ENCODE data around the gene RBM23. TPM values are rescaled to one million over a fixed set of nuclear protein-coding genes. Genes with fewer than 3 reads are reported as not detected.

RBM23 gene
- total RNA-seq, 2 donors from 2014 or later: 170 to 463 TPM

DNA sequence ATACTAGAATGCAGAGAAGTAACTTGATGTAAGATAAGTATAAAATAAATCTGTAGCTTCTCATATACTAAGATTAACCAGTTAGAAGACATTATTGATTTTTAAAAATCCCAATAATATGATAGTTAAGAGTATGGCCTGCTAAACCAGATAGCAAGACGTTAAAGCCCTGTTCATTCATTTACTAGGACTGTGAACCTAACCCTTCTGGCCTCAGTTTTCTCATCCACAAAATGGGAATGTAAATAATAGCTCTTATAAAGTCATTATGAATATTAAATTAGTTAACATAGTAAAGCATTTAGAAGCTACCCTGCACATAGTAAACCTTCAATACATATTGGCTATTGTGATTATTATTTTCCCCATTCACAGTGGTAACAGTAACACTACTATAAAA, 16.2 kb upstream of the RBM23 start:
- Histone ChIP-seq H3K36me3 (no peaks in the 10 kb centered on the region), H3K4me3 (no peak overlapping the region), H3K27ac (no peak overlapping the region), H3K27me3 (replicated peaks; ENCODE audit: insufficient read depth) (no peaks in the 10 kb centered on the region), H3K9me3 (no peaks in the 10 kb centered on the region), H3K4me1 (replicated peaks) (no peaks in the 10 kb centered on the region)
- WGBS: 86% methylated on average over 1 of the region's 1 CpG
- no peak for DNase-seq (ENCODE audit: low spot score)
- no peak for TF ChIP-seq POLR2AphosphoS5 (IDR thresholded peaks at IDR 0.05)
- TF ChIP-seq, protein P1, sequence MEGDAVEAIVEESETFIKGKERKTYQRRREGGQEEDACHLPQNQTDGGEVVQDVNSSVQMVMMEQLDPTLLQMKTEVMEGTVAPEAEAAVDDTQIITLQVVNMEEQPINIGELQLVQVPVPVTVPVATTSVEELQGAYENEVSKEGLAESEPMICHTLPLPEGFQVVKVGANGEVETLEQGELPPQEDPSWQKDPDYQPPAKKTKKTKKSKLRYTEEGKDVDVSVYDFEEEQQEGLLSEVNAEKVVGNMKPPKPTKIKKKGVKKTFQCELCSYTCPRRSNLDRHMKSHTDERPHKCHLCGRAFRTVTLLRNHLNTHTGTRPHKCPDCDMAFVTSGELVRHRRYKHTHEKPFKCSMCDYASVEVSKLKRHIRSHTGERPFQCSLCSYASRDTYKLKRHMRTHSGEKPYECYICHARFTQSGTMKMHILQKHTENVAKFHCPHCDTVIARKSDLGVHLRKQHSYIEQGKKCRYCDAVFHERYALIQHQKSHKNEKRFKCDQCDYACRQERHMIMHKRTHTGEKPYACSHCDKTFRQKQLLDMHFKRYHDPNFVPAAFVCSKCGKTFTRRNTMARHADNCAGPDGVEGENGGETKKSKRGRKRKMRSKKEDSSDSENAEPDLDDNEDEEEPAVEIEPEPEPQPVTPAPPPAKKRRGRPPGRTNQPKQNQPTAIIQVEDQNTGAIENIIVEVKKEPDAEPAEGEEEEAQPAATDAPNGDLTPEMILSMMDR (IDR thresholded peaks at IDR 0.05): no peak
- intact Hi-C loops (cut with DNase I): no loop called here

DNA sequence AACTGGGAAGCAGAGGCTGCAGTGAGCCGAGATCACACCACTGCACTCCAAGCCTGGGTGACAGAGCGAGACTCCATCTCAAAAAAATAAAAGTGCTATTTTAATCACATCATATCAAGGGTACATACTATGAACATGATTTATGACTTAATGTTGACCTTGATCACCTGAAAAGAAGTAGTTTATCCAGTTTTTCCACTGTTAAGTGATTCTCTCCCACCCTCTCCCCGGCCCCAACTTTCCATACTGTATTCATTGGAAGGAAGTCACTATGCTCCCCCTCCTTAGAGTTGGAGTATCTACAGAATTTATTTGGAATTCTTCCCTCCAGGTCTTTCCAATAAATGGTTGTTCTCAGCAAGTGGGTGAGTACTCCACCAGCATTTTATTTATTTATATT, 13.2 kb upstream of the RBM23 start:
- Histone ChIP-seq H3K9me3 (no peaks in the 10 kb centered on the region), H3K4me3 (no peak overlapping the region), H3K36me3 (no peaks in the 10 kb centered on the region), H3K27ac (no peak overlapping the region), H3K4me1 (replicated peaks) (peaks cover 12% of the 10 kb centered on the region), H3K27me3 (replicated peaks; ENCODE audit: insufficient read depth) (no peaks in the 10 kb centered on the region)
- 63% methylated on average over 3 of the region's 3 CpGs for WGBS
- intact Hi-C loops (cut with DNase I): no loop called here
- TF ChIP-seq, protein P1 (IDR thresholded peaks at IDR 0.05): no peak
- no peak for TF ChIP-seq POLR2AphosphoS5 (IDR thresholded peaks at IDR 0.05)
- DNase-seq (ENCODE audit: low spot score): no peak

DNA sequence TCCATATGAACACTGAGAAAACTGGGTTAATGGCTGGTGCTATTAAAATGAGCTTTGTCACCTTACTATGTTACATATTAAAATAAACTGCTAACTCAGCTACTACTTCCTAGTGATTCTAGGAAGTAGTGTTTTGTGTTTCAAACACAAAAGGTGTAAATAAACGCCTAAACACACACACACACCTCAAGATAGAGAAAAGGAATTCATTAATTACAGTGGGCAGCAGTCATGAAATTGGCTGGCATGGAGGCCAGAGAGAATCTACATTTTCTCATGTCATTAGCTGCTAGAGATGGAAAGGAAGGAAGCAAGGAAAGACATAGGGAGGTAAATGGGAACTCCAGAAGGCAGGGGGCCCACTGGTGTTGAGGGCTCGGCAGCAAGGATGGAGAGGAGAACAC, 11.0 kb upstream of the RBM23 start:
- Histone ChIP-seq H3K4me3 (peak overlapping the region; percentile 27 to 29), H3K36me3 (no peaks in the 10 kb centered on the region), H3K4me1 (replicated peaks) (peaks cover 12% of the 10 kb centered on the region), H3K9me3 (no peaks in the 10 kb centered on the region), H3K27me3 (replicated peaks; ENCODE audit: insufficient read depth) (no peaks in the 10 kb centered on the region), H3K27ac (peak overlapping the region; percentile 82 to 83)
- TF ChIP-seq, protein P1 (IDR thresholded peaks at IDR 0.05): no peak
- TF ChIP-seq POLR2AphosphoS5 (IDR thresholded peaks at IDR 0.05) (no peak), POLR2A (IDR thresholded peaks at IDR 0.05) (no peak)
- peak; percentile 15 for DNase-seq (ENCODE audit: low spot score)
- 6% methylated on average over 2 of the region's 2 CpGs for WGBS
- intact Hi-C loops (cut with DNase I): loop anchor here (2.0 kb wide), 1 partner anchor 53 kb away; the partner anchor contains the start of gene AJUBA

DNA sequence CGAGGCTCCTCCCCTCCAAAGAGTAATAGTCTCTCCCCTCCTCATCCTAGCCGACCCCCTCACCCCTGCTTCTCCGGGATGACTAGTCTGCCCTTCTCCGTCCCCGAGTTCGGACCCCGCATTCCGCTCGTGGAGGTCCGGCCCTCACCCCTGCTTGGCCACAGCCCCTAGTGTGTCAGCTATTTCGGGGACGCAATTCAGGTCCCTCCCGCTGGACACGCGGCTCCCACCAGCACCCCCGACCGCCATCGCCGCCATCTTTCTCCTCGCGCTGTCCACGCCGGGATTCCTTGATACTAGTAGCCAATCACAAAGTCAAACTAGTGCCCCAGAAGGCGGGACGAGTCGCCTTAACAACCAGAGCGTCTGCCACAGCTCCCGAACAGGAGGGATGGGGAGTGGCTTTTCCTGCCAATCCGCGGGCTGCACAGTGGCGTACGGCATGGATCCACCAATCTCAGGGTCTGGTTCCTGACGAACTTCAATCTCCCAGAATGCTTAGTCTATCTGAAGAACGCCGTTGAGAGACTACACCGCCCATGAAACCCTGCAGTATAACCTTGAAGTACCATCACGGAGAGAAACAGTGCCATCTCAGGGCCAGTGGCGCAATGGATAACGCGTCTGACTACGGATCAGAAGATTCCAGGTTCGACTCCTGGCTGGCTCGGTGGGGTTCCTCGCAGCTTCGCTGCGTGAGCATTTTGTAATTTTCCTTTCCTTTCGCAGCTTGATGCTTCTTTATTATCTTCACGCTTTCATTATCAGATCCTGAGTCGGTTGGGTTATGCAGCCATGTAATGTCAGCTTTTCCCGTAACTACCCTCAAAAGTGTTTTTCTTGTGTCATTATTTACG, 10.4 kb upstream of the RBM23 start, which contains the start of gene PRMT5:
TSS of gene PRMT5 (minus strand) at position 273 of the 857 bp plus-strand sequence. CDS start at position 258, 15 bp downstream.
- Histone ChIP-seq H3K4me3 (peak within 1 kb of the TSS; percentile 83 to 96), H3K4me1 (replicated peaks) (peaks cover 12% of the 10 kb centered on the region), H3K36me3 (peaks cover 0 to 2% of the 10 kb centered on the region in 2 donors), H3K27me3 (replicated peaks; ENCODE audit: insufficient read depth) (no peaks in the 10 kb centered on the region), H3K9me3 (no peaks in the 10 kb centered on the region), H3K27ac (peak within 1 kb of the TSS; percentile 86 to 93)
- peak; percentile 99 for DNase-seq (ENCODE audit: low spot score)
- WGBS: under 1% methylated on average over 51 of the region's 51 CpGs
- peak; percentile 99 for TF ChIP-seq POLR2AphosphoS5 (IDR thresholded peaks at IDR 0.05)
- TF ChIP-seq, protein P1 (IDR thresholded peaks at IDR 0.05): peak in 2 of 4 experiments; percentile 4 to 6
- peak; percentile 89 for TF ChIP-seq POLR2A (IDR thresholded peaks at IDR 0.05)
- intact Hi-C loops (cut with DNase I): no loop called here

All from prostate gland (tissue), 2 donors.